ENCODE measurements around the gene PKD2. TPM values are rescaled to one million over a fixed set of nuclear protein-coding genes. Genes with fewer than 3 reads are reported as not detected.

Gene PKD2
- total and polyA plus RNA-seq, 2 experiments from 2014 or later, result 17.8 to 36.7 TPM

- Histone ChIP-seq H3K36me3 (replicated peaks; ENCODE audit: insufficient read depth, low read depth) (no peaks in the 10 kb centered on the region), H3K4me1 (ENCODE audit: insufficient read depth) (peaks cover 19% of the 10 kb centered on the region)
- WGBS (ENCODE audit: low lambda C conversion rate, missing lambda C conversion rate), result 96% methylated on average over 3 of the region's 3 CpGs
These were observed 7.0 kb downstream of the PKD2 start for GRCh38 chr4:88014386-88014905.

GRCh38 chr4:88015659-88016295 is 8.3 kb downstream of the PKD2 start:
- peaks cover 11% of the 10 kb centered on the region for H3K4me1 ChIP-seq (ENCODE audit: insufficient read depth)
- no peaks in the 10 kb centered on the region for H3K9me2 ChIP-seq (replicated peaks; ENCODE audit: insufficient read depth)
- H3K79me2 ChIP-seq, result peaks cover 87% of the 10 kb centered on the region
- WGBS (ENCODE audit: low lambda C conversion rate, missing lambda C conversion rate), result 83% methylated on average over 10 of the region's 10 CpGs
- peaks cover 1% of the 10 kb centered on the region for H4K20me1 ChIP-seq (ENCODE audit: insufficient read depth, poor library complexity, severe bottlenecking)
- no peak overlapping the region for H3K27ac ChIP-seq
- H3K27me3 ChIP-seq, result no peaks in the 10 kb centered on the region
- H3K36me3 ChIP-seq (replicated peaks; ENCODE audit: insufficient read depth, low read depth), result no peaks in the 10 kb centered on the region
- no peak for TF ChIP-seq EZH2 (IDR thresholded peaks at IDR 0.05; ENCODE audit: borderline replicate concordance)
- no peak for TF ChIP-seq CTCF (IDR thresholded peaks at IDR 0.05; ENCODE audit: poor library complexity)
- TF ChIP-seq EZH2phosphoT487 (IDR thresholded peaks at IDR 0.05; ENCODE audit: low read depth, severe bottlenecking, unreplicated experiment), result no peak
- H3K4me3 ChIP-seq, result no peak overlapping the region
- H3K4me2 ChIP-seq, result no peak overlapping the region
- H3K9me3 ChIP-seq (ENCODE audit: low read depth), result no peaks in the 10 kb centered on the region
- no peak for DNase-seq (ENCODE audit: low spot score)
- H2AFZ ChIP-seq, result no peak overlapping the region

More at GRCh38 chr4:88014386-88014905, 7.0 kb downstream of the PKD2 start:
- H3K27ac ChIP-seq, result no peak overlapping the region
- H3K9me3 ChIP-seq (ENCODE audit: low read depth), result no peaks in the 10 kb centered on the region
- H3K9me2 ChIP-seq (replicated peaks; ENCODE audit: insufficient read depth), result no peaks in the 10 kb centered on the region
- no peak overlapping the region for H2AFZ ChIP-seq
- no peak for DNase-seq (ENCODE audit: low spot score)
- H3K79me2 ChIP-seq, result peaks cover 90% of the 10 kb centered on the region
- no peaks in the 10 kb centered on the region for H3K27me3 ChIP-seq
- TF ChIP-seq CTCF (IDR thresholded peaks at IDR 0.05; ENCODE audit: poor library complexity) (no peak), EZH2 (IDR thresholded peaks at IDR 0.05; ENCODE audit: borderline replicate concordance) (no peak), EZH2phosphoT487 (IDR thresholded peaks at IDR 0.05; ENCODE audit: low read depth, severe bottlenecking, unreplicated experiment) (no peak)
- peaks cover 11% of the 10 kb centered on the region for H4K20me1 ChIP-seq (ENCODE audit: insufficient read depth, poor library complexity, severe bottlenecking)
- H3K4me2 ChIP-seq, result no peak overlapping the region
- no peak overlapping the region for H3K4me3 ChIP-seq

GRCh38 chr4:88017516-88018297 is 10.3 kb downstream of the PKD2 start:
- H3K79me2 ChIP-seq, result peaks cover 72% of the 10 kb centered on the region
- no peaks in the 10 kb centered on the region for H3K27me3 ChIP-seq
- peak overlapping the region; percentile 84 for H3K27ac ChIP-seq
- no peak for TF ChIP-seq CTCF (IDR thresholded peaks at IDR 0.05; ENCODE audit: poor library complexity)
- TF ChIP-seq EZH2 (IDR thresholded peaks at IDR 0.05; ENCODE audit: borderline replicate concordance), result no peak
- no peak for TF ChIP-seq EZH2phosphoT487 (IDR thresholded peaks at IDR 0.05; ENCODE audit: low read depth, severe bottlenecking, unreplicated experiment)
- H3K36me3 ChIP-seq (replicated peaks; ENCODE audit: insufficient read depth, low read depth), result no peaks in the 10 kb centered on the region
- WGBS (ENCODE audit: low lambda C conversion rate, missing lambda C conversion rate), result 76% methylated on average over 7 of the region's 7 CpGs
- H3K4me2 ChIP-seq, result peak overlapping the region; percentile 6
- H2AFZ ChIP-seq, result no peak overlapping the region
- peaks cover 11% of the 10 kb centered on the region for H3K4me1 ChIP-seq (ENCODE audit: insufficient read depth)
- H3K9me3 ChIP-seq (ENCODE audit: low read depth), result no peaks in the 10 kb centered on the region
- H3K4me3 ChIP-seq, result no peak overlapping the region
- H3K9me2 ChIP-seq (replicated peaks; ENCODE audit: insufficient read depth), result no peaks in the 10 kb centered on the region
- no peaks in the 10 kb centered on the region for H4K20me1 ChIP-seq (ENCODE audit: insufficient read depth, poor library complexity, severe bottlenecking)
- DNase-seq (ENCODE audit: low spot score), result peak; percentile 56

All from hepatocyte (in vitro differentiated cells).